HAP-1 (cell line): Measurements from ENCODE around the gene NPTX1.

Source experiments
- DNase-seq, 2 experiments: peaks; one replicate each; pipeline ENCODE4 v3.0.0-alpha.2; 2016 to 2020; ENCODE audit warnings: low spot score in 2 of 2
- H3K27me3 ChIP-seq: fragments of 250-450 bp; sonication (Bioruptor Pico); 2 replicates; pipeline ENCODE4 v1.5.1; 2020; ENCODE audit warnings: low read depth, mild to moderate bottlenecking, moderate library complexity
- H3K36me3 ChIP-seq: fragments of 250-450 bp; sonication (Bioruptor Pico); replicated peaks from 2 replicates; pipeline ENCODE4 v1.5.1; 2020; ENCODE audit warnings: mild to moderate bottlenecking
- H3K4me1 ChIP-seq: fragments of 250-450 bp; sonication (Bioruptor Pico); 2 replicates; pipeline ENCODE4 v1.5.1; 2020; ENCODE audit warnings: mild to moderate bottlenecking
- H3K4me3 ChIP-seq: fragments of 250-450 bp; sonication (Bioruptor Pico); 2 replicates; pipeline ENCODE4 v1.5.1; 2020; ENCODE audit warnings: mild to moderate bottlenecking, moderate library complexity
- H3K9me3 ChIP-seq: fragments of 250-450 bp; sonication (Bioruptor Pico); 2 replicates; pipeline ENCODE4 v1.5.1; 2020; ENCODE audit warnings: mild to moderate bottlenecking, moderate library complexity
- in situ Hi-C: fragments of 300-500 bp; cut with MboI; formaldehyde crosslinking; loops from 3 replicates; pipeline ENCODE4 v1.14.3; 2020; ENCODE audit warnings: low sequenced_read_pairs, inconsistent platforms, mixed read lengths

Gene NPTX1, protein sequence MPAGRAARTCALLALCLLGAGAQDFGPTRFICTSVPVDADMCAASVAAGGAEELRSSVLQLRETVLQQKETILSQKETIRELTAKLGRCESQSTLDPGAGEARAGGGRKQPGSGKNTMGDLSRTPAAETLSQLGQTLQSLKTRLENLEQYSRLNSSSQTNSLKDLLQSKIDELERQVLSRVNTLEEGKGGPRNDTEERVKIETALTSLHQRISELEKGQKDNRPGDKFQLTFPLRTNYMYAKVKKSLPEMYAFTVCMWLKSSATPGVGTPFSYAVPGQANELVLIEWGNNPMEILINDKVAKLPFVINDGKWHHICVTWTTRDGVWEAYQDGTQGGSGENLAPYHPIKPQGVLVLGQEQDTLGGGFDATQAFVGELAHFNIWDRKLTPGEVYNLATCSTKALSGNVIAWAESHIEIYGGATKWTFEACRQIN

DNA sequence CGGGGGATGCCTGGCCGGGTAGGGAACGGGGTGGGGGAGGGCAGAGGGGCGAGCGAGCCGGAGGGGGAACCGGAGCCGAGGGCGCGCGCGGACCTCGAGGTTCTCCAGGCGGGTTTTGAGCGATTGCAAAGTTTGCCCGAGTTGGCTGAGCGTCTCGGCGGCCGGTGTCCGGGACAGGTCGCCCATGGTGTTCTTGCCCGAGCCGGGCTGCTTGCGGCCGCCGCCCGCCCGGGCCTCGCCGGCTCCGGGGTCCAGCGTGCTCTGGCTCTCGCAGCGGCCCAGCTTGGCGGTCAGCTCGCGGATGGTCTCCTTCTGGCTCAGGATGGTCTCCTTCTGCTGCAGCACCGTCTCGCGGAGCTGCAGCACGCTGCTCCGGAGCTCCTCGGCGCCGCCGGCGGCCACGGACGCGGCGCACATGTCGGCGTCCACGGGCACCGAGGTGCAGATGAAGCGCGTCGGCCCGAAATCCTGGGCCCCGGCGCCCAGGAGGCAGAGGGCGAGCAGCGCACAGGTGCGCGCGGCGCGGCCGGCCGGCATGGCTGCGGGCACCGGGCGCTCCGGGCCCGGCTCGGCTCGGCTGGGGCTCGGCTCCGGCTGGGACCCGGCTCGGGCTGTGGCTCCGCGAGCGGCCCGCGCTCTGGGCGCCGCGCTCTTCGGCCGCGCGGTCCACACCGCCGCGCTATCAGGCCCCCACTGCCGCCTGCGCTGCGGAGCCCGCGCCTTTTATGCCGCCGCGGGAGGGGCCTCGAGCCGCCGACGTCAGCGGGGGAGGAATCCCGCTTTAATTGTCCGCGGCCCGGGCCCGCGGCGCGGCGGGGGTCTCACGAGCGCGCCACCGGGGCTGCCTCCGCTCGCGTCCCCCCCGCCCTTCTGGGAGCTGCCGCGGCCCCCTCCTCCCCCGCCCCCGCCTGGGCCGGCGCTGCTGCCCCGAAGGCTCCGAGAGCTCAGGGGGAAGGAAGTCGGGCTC lies at the start of gene NPTX1:
Gene NPTX1, minus strand, starts transcription at position 698 of the 967 bp plus-strand sequence. Its CDS starts 161 bp downstream, at position 537.
- H3K27me3 ChIP-seq, result peaks cover 7% of the 10 kb centered on the region; the same call in 1 of the 2 replicates
- peak; percentile 54 to 76 for DNase-seq
- in situ Hi-C loops, result no loop called here
- H3K36me3 ChIP-seq, result peaks cover 23% of the 10 kb centered on the region
- no peaks in the 10 kb centered on the region for H3K4me1 ChIP-seq
- H3K9me3 ChIP-seq, result no peaks in the 10 kb centered on the region
- peak within 1 kb of the TSS; percentile 56 for H3K4me3 ChIP-seq

DNA sequence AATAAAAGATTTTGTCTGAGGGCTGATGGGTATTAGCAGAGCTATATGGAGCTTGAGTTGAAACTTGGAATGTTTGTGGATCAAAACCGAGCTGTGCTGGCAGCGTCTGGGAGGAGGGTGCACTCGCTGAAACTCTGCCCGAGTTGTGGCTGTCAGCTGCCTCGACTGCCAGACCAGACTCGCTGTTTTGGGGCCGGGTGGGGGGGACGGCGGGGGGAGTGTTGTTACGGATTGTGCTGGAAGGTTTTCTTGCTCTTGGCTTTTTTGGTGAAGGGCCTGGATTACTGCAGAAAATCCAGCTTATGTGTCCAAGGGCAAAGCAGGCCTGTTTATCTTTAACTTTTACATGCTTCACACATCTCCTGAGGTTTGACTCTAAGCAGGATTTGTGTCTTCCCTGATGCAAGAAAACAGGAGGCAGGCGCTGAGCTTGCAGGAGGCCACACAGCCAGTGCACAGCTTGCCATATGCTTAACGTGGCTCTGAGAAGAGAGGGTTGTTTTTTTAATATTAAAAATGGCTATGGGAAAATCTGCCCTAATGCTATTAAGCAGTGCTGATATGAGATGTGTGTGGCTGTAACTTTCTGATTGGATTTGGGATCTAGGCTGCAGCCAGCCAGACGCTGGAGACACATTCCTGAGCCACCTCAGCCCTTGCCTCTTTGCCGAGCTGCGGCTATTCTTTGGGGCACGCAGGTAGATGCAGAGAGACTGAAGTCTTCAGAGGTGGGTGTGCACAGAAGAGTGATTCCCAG lies 47.7 kb upstream of the NPTX1 start:
- no peak for DNase-seq
- Histone ChIP-seq H3K36me3 (no peaks in the 10 kb centered on the region), H3K4me1 (no peaks in the 10 kb centered on the region), H3K9me3 (no peaks in the 10 kb centered on the region), H3K27me3 (peaks cover 3% of the 10 kb centered on the region; the same call in 1 of the 2 replicates), H3K4me3 (no peak overlapping the region)
- in situ Hi-C loops, result no loop called here

DNA sequence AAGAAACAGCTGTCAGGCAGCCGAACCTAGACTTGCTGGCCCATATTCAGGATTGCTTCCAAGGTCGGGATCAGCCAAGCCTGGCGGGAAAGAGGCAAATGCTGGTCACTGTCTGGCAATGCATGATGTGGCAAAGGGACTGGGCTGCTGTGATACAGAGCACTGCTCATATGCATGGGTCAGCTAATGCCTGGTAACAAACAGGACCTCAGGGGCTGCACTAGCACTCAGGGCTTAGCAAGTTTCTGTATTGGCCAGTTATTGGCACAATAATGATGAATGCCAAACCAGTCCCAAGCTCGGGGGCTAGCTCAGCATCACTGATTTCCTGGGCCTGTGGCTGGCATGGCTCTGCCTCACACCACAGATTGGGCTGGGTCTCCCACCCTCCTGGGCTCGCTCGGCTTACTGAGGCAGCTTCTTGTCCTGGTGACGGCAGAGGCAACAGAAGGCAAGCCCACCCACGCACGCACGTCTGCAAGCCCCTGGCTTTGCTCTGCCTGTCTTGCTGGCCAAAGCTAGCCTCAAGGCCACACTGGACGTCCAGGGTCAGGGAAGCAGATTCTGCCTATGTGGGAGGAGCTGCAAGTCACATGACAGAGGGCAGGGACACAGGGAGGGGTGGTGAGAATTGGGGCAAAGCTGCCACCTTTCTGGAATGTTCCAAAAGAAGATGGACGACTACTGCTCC lies 46.8 kb upstream of the NPTX1 start:
- Histone ChIP-seq H3K9me3 (no peaks in the 10 kb centered on the region), H3K27me3 (peaks cover 3% of the 10 kb centered on the region; the same call in 1 of the 2 replicates), H3K4me1 (no peaks in the 10 kb centered on the region), H3K4me3 (no peak overlapping the region), H3K36me3 (no peaks in the 10 kb centered on the region)
- no peak for DNase-seq
- in situ Hi-C loops, result no loop called here

DNA sequence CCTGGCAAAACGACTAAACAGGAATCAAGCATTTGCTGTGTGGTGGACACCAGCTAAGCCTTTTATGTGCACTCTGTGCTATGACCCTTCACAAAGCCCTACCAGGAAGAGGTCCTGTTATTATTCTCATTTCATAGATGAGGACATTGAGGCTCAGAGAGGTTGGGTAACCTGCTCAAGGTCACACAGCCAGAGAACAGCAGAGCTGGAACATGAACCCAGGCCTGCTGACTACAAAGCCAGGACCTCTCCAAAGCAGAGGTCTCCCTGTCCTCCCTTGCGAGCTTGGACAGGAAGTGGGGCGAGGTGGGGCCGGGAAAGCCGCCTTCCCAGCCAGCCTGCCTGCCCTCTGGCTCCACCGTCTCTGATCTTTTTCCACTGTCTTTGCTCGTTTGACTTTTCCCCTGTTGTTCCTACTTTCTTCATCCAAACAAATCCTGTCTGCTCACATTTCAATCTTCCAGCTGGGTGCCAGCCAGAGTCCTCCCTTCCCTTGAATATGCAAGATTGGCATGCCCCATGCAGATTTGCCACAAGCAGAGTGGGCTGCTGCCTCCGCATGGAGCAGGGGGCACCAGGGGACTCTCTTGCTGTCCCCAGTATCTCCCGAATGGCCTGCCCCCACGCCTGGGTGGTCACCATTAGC lies 44.5 kb upstream of the NPTX1 start:
- Histone ChIP-seq H3K4me3 (no peak overlapping the region), H3K36me3 (no peaks in the 10 kb centered on the region), H3K27me3 (peaks cover 3% of the 10 kb centered on the region; the same call in 1 of the 2 replicates), H3K4me1 (no peaks in the 10 kb centered on the region), H3K9me3 (no peaks in the 10 kb centered on the region)
- no peak for DNase-seq
- in situ Hi-C loops, result no loop called here

DNA sequence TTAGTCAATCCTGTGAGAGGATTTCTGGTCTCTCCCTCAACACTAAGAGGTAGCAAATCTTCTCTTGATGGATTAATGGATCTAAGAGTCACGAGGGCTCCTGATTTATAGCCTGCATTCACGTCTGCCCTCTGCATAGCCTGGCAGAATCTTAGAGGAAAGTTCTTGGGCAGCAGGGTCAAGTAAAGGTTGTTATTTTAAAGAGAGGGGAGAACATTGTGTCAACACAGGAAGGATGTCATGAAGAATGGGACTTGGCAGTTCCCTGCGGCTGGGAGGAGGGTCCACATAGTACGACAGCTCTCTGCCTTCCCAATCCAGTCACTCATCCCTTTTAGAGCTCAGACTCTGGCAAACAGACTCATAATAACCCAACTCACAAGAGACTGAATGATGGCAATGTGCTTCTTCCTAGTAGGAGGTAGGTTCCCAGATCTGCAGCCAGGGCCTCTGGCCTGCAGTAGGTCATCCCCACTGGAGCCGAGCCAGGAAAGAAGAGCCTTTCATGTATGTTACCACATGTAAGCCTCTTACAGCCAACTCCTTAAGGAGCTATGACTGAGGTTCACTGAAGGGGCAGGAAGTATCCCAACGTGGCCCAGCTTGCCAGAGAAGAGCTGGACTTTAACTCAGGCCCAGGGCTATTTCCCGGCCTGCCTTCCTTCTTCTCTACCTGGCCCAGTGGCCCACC lies 42.8 kb upstream of the NPTX1 start:
- H3K4me1 ChIP-seq, result no peaks in the 10 kb centered on the region
- no peaks in the 10 kb centered on the region for H3K36me3 ChIP-seq
- in situ Hi-C loops, result no loop called here
- H3K4me3 ChIP-seq, result no peak overlapping the region
- no peaks in the 10 kb centered on the region for H3K9me3 ChIP-seq
- no peak for DNase-seq
- peaks cover 3% of the 10 kb centered on the region; the same call in 1 of the 2 replicates for H3K27me3 ChIP-seq

DNA sequence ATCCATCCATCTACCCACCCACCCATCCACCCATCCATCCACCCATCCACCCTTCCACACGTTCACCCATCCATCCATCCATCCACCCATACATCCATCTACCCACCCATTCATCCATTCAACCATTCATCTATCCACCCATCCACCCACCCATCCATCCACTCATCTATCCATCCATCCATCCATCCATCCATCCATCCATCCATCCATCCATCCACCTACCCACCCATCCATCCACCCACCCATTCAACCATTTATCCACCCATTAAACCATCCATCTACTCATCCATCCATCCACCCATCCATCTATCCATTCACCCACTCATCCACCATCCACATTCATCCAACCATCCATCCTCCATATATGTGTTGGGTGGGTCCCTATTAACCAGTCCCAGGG lies 42.0 kb upstream of the NPTX1 start:
- Histone ChIP-seq H3K4me3 (no peak overlapping the region), H3K4me1 (no peaks in the 10 kb centered on the region), H3K36me3 (no peaks in the 10 kb centered on the region), H3K27me3 (peaks cover 3% of the 10 kb centered on the region; the same call in 1 of the 2 replicates), H3K9me3 (no peaks in the 10 kb centered on the region)
- no peak for DNase-seq
- in situ Hi-C loops, result no loop called here

DNA sequence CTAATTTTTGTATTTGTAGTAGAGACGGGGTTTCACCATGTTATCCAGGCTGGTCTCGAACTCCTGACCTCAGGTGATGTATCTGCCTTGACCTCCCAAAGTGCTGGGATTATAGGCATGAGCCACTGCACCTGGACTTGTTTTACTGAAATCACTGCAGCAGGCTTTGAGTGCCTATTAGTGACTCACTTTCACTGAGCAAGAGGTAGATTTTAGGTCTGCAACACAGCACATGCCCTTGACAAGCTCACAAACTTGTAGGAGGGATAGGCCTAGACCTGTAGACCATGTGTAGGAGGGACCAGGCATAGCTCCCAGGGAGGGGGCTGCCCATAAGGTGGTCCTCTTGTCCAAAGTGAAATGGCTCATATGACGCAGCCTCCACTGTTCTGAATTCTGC lies 41.2 kb upstream of the NPTX1 start:
- no peak for DNase-seq
- Histone ChIP-seq H3K4me3 (no peak overlapping the region), H3K27me3 (no peaks in the 10 kb centered on the region; the same call in 1 of the 2 replicates), H3K36me3 (no peaks in the 10 kb centered on the region), H3K9me3 (no peaks in the 10 kb centered on the region), H3K4me1 (no peaks in the 10 kb centered on the region)
- in situ Hi-C loops, result no loop called here

DNA sequence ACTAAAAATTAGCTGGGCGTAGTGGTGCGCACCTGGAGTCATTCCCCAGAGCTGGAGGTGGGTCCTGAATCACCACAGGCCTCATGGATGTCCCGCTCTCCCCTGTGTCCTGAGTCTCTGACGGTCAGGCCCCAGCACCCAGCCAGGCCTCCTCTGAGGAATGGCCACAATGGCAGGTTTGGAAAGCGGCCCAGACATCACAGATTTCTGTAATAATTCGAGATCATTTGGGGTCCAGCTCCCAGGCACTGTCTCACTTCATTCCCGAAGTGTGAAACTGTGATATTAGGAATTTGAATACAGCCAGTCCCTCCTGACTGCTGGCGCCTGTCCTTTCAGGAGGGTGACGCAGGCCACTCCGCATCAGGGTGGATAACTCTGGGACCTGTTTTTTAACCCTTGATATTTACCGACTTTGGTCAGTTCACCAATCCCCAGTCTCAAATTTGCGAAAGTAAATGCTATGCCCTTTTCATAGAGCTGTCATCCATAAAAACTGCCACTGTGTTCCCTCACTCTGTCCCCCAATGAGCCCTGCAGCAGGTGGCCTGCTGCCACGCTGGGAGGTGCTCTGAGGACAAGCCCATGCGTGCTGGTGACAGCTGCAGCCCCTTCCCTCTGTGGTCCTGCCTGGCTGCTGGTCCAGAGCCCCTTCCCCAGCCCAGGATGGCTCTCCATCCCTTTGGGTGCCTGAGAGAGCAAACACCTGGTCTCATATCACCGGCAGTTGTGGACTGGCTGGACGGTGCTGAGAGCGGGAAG lies 39.9 kb upstream of the NPTX1 start:
- in situ Hi-C loops, result no loop called here
- Histone ChIP-seq H3K9me3 (no peaks in the 10 kb centered on the region), H3K4me1 (no peaks in the 10 kb centered on the region), H3K36me3 (no peaks in the 10 kb centered on the region), H3K4me3 (no peak overlapping the region), H3K27me3 (no peaks in the 10 kb centered on the region)
- no peak for DNase-seq

DNA sequence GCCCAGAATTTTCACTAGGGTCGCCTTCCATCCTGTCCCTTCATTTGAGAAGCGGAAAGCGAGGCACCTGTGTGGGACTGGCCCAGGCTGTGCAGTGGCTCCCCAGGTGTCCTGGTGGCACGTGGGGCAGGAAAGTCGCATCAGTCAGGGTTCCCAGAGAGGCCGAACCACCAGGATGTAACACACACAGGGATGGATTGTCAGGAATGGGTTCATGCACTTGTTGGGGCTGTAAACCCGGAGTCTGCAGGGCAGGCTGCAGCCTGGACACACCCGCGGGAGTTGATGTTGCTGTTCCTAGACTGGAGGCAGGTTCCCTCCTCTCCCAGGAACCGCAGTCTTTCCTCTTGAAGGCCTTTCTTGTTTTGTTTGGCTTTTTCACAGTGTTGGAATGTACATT lies 37.5 kb upstream of the NPTX1 start:
- H3K9me3 ChIP-seq, result no peaks in the 10 kb centered on the region
- H3K4me1 ChIP-seq, result no peaks in the 10 kb centered on the region
- in situ Hi-C loops, result no loop called here
- no peak overlapping the region for H3K4me3 ChIP-seq
- H3K27me3 ChIP-seq, result no peaks in the 10 kb centered on the region
- H3K36me3 ChIP-seq, result no peaks in the 10 kb centered on the region
- DNase-seq, result no peak

DNA sequence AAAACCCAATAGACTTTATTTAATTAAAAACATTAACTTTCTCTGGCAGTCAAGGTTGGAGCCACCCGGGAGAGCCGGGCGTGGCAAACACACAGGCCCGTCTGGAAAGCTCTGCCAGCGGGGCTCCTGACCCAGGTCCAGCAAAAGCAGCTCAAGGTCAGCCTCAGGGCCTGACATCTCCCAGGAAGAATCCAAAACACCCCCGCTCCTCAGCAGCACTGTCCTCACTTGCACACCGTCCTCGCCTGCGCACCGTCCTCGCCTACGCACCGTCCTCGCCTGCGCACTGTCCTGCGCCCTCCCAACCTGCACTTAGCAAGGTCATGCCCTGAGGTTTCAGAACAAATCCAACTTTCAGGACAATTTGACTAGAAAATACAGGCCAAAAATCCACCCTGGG lies 36.8 kb upstream of the NPTX1 start:
- H3K27me3 ChIP-seq, result no peaks in the 10 kb centered on the region
- H3K4me3 ChIP-seq, result no peak overlapping the region
- in situ Hi-C loops, result no loop called here
- H3K36me3 ChIP-seq, result no peaks in the 10 kb centered on the region
- H3K4me1 ChIP-seq, result no peaks in the 10 kb centered on the region
- no peaks in the 10 kb centered on the region for H3K9me3 ChIP-seq
- DNase-seq, result no peak

DNA sequence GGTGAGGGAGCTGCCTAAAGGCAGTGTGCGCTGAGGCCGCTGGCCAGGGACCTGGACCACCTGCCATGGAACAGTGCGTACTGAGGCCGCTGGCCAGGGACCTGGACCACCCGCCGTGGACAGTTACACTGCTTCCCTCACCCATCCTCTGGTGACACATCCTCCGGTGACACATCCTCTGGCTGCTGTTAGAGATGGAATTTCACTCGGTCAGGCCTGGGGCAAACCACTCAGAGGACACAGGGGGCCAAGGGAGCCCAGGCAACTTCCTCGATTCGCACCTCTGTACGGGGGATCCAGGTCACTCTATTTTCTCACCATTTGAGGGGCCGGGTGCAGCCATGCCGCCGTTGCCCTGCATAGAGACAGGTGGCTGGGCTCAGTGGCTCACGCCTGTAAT lies 35.8 kb upstream of the NPTX1 start:
- no peak for DNase-seq

More for the DNA sequence above, 35.8 kb upstream of the NPTX1 start:
- Histone ChIP-seq H3K27me3 (no peaks in the 10 kb centered on the region), H3K4me3 (no peak overlapping the region), H3K4me1 (no peaks in the 10 kb centered on the region), H3K36me3 (no peaks in the 10 kb centered on the region), H3K9me3 (no peaks in the 10 kb centered on the region)
- in situ Hi-C loops, result no loop called here
